ENCODE data around the gene EHBP1L1. TPM values are rescaled to one million over a fixed set of nuclear protein-coding genes. Genes with fewer than 3 reads are reported as not detected.

EHBP1L1 gene
- total RNA-seq, 2 donors from 2014 or later = 190 to 223 TPM

GRCh38 chr11:65573391-65574079 lies 2.3 kb upstream of the EHBP1L1 start:
- intact Hi-C loops (cut with DNase I) = no loop called here
- DNase-seq (ENCODE audit: low spot score) = no peak

- intact Hi-C loops (cut with DNase I) = no loop called here
- peak; percentile 98 for DNase-seq (ENCODE audit: low spot score)
Measured at GRCh38 chr11:65574109-65574810, 1.6 kb upstream of the EHBP1L1 start.

GRCh38 chr11:65574811-65575567 lies 864 bp upstream of the EHBP1L1 start:
- intact Hi-C loops (cut with DNase I) = loop anchor here in 1 of 2 donors (5.0 kb wide), 1 partner anchor 37 kb away; the partner anchor contains the start of gene MAP3K11
- DNase-seq (ENCODE audit: low spot score) = peak; percentile 82

DNA sequence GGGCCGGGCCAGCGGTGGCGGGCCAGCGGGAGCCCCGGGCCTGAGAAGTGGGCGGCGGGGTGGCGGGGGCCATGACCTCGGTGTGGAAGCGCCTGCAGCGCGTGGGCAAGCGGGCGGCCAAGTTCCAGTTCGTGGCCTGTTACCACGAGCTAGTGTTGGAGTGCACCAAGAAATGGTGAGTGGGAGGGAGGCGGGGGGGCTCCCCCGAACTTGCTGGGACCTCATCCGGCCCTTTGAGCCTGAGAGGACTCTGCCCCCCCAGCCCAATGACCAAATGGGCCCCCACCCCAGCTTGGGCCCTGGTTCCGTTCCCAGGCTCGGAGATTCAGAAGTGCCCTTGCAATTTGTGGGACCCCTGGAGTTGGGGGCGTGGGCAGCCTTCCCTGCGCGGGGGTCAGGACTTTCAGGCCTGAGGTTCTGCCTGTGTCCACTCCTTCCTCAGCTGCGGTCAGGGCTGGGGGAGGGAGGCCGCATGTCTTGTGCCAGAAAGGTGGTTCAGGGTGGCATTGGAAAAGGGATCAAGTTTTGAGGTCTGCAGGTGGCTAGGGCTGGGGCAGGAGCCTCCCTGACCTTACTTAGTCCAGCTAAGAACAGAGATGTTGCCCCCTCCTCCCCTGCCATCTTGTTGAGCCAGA lies 496 bp downstream of the EHBP1L1 start:
- DNase-seq (ENCODE audit: low spot score) = peak; percentile 86
- intact Hi-C loops (cut with DNase I) = loop anchor here in 1 of 2 donors (5.0 kb wide), 1 partner anchor 36 kb away; the partner anchor contains the start of gene MAP3K11

DNA sequence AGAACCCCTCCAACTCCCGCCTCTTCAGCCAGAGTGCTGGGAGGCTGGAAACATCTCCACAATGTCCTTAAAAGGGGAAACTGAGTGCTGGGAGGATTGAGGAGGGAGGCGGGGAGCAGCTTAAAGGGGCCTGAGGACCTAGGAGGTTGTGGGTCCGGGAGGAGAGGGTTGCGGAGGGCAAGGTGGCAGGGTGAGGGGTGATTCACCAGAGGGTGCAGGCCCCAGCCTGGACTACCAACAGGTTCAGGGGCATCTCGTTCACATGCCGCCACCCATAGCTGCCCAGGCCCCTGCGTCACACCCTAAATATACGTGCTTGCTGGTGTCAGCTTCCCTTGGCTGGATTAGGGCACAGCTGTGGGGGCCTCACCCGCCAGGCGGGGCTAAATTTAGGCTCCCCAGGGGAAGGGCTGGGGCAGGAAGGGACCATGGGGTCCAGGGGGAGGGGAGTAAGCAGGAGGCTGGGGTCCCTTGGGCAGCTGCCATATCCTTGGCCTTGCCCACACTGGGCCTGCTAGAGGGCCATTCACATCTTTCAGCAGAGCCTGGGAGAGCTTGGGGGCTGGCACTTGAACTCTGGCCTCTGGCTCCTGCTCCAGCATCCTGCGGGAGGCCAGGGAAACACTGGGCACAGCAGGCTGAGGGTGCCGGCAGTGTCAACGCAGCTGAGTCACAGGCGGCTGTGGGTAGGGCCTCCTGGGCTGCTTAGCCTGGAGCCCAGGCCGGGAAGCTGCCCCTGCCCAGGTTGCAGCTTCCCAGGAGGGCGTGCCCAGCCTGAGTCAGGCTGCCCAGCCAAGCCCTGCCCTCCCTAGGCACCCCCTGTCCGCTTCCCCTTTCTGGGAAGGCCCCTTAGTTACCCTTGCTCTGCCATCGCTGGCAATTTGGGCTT lies 1.3 kb downstream of the EHBP1L1 start:
- peak; percentile 94 for DNase-seq (ENCODE audit: low spot score)
- intact Hi-C loops (cut with DNase I) = loop anchor here in 1 of 2 donors (5.0 kb wide), 1 partner anchor 35 kb away; the partner anchor contains the start of gene MAP3K11

DNA sequence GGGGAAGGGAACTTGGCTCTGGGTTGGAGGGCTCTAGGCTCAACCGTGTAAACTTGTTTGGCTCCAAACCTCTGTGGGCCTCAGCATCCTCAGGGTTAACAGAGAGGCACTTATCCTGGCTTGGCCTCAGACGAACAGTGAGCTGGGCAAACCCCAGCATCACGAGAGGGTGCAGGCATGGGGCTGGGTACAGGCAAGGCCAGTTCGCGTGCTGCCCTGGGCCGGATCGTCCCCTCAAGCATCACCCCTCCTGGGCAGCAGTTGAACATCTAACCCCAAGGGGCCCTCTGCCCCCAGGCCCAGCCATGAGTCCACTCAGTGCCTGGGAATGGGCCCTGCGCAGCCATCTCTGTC lies 1.9 kb downstream of the EHBP1L1 start:
- intact Hi-C loops (cut with DNase I) = loop anchor here (2.0 to 5.0 kb wide), 2 partner anchors 35 to 37 kb away; partner anchors contain the start of genes MAP3K11 (in 2 of the 2) and PCNX3 (in 1 of the 2)
- peak; percentile 81 for DNase-seq (ENCODE audit: low spot score)

DNA sequence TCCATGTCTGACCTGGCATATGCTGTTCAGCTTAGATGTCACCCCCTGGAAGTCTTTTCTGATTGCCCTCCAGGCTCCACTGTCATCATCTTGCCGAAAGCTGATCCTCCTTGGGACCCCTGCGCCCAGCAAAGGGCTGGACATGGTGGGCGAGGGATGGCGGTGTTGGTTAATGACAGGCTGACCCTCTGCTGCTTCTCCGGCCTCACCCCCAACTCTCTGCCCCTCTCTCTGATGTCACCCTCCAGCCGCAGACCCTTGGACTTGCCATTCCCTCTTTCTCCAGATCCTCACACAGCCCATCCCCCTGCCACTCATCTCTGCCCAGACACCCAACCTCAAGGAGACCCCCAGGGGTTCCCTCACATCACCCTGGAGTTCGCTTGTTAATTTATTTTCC lies 2.3 kb downstream of the EHBP1L1 start:
- intact Hi-C loops (cut with DNase I) = loop anchor here (2.0 to 5.0 kb wide), 2 partner anchors 34 to 37 kb away; partner anchors contain the start of genes MAP3K11 (in 2 of the 2) and PCNX3 (in 1 of the 2)
- no peak for DNase-seq (ENCODE audit: low spot score)

DNA sequence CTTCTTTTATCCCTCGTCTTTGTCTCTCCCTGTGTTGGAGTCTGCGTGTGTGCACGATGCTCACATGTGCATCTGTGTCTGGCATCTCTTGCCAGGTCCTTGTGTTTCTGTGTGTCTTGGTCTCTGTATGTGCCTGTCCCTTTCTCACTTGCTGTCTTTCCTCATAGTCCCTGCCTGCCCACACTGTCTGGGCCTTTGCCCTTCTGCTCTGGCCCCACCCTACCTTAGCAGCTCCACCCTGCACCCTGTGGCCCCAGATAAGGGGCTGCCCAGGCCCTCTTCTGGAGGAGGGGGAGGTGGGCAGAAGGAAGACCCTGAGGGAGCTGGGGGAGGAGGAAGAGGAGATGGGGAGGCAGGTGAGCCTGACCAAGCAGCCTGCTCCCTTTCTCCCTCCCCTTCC lies 2.8 kb downstream of the EHBP1L1 start:
- DNase-seq (ENCODE audit: low spot score) = no peak
- intact Hi-C loops (cut with DNase I) = loop anchor here (2.0 to 5.0 kb wide), 2 partner anchors 34 to 36 kb away; partner anchors contain the start of genes MAP3K11 (in 2 of the 2) and PCNX3 (in 1 of the 2)

- intact Hi-C loops (cut with DNase I) = loop anchor here (2.0 to 5.0 kb wide), 2 partner anchors 33 to 36 kb away; partner anchors contain the start of genes MAP3K11 (in 2 of the 2) and PCNX3 (in 1 of the 2)
- DNase-seq (ENCODE audit: low spot score) = no peak
Measured at GRCh38 chr11:65579291-65579690, 3.4 kb downstream of the EHBP1L1 start.

- intact Hi-C loops (cut with DNase I) = no loop called here
- DNase-seq (ENCODE audit: low spot score) = no peak
Measured at GRCh38 chr11:65580031-65580692, 4.3 kb downstream of the EHBP1L1 start.

DNA sequence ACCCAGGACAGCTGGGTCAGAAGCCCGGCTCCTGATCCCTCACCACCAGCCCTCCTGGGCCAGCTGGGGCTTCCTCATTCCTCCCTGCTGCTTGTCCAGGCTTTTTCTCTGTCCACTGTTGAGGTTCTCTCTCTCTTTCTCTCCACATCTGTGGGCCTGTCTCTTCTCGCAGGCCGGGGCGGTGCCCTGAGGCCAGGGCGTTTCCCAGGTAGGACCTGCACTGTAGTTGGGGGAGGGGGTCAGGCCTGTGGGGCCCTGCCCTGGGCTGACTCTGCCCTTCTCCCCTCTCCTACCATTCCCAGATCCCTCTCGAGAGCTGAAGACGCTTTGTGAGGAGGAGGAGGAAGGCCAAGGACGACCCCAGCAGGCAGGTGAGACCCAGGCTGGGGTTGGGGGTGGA lies 4.9 kb downstream of the EHBP1L1 start:
- intact Hi-C loops (cut with DNase I) = no loop called here
- DNase-seq (ENCODE audit: low spot score) = no peak

DNA sequence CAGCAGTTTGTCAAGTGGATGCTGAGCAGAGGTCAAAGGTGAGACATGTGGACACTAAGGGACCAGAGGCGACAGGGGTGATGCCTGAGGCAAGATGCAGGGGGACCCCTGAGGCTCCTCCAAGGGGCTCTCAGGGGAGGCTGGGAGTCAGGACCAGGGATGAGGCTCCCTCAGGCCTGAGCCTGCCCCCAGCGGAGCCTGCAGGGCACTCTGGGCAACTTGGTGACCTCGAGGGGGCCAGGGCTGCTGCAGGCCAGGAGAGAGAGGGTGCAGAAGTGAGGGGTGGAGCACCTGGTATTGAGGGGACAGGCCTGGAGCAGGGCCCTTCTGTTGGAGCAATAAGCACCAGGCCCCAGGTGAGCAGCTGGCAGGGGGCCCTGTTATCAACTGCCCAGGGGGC lies 6.1 kb downstream of the EHBP1L1 start:
- intact Hi-C loops (cut with DNase I) = no loop called here
- DNase-seq (ENCODE audit: low spot score) = no peak

- no peak for DNase-seq (ENCODE audit: low spot score)
- intact Hi-C loops (cut with DNase I) = no loop called here
Measured at GRCh38 chr11:65583589-65583988, 7.7 kb downstream of the EHBP1L1 start.

GRCh38 chr11:65584106-65584505 lies 8.3 kb downstream of the EHBP1L1 start:
- DNase-seq (ENCODE audit: low spot score) = no peak
- intact Hi-C loops (cut with DNase I) = no loop called here

DNA sequence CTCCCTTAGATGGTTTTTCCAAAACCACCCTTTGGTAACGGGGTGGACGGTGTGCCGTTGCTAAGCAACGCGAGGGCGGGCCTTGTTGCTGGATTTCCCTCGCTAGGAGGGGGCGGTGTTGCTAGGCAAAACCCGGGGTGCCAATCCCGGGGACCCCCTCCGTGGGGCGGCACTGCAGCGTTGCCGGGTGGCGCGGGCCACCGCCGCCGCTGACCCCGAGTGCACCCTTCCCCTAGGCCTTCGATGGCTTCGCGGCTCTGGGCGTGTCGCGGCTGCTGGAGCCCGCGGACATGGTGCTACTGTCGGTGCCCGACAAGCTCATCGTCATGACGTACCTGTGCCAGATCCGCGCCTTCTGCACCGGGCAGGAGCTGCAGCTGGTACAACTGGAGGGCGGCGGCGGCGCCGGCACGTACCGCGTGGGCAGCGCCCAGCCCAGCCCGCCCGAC lies 8.9 kb downstream of the EHBP1L1 start:
- intact Hi-C loops (cut with DNase I) = loop anchor here in 1 of 2 donors (5.0 kb wide), 1 partner anchor 42 kb away; no protein-coding TSS in a partner anchor
- DNase-seq (ENCODE audit: low spot score) = no peak

DNA sequence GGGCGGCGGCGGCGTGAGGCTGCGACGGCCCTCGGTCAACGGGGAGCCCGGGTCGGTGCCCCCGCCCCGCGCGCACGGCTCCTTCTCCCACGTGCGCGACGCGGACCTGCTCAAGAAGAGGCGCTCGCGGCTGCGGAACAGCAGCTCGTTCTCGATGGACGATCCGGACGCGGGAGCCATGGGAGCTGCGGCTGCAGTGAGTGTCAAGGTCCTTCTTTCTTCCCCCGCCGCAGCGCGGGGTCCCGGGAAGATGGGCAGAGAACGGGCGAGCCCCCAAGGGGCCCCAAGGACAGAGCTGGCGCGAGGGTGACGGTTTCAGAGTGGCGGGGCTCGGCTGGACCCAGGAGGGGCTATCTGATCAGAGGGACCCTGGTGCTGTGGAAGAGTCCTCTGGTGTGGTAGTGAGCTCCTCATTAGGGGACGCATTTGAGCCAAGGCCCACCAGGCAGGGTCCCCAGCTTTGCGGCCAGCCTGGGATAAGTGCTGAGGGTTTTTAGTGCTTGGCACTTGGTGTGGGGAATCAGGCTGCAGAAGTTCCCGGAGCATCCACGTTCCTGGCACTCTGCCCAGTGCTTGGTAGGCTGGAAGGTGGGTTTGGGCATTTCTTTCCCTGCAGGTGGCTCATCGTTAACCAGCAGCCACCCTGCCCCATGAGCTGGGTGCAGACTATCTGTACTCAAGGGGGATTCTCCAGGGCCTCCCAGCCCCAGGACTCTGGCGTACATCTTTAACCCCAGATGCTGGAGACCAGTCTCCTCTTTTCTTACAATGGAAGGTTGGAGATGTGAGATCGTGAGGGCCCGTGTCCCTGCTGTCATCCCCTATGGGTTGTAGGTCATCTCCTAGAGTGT lies 9.8 kb downstream of the EHBP1L1 start:
- intact Hi-C loops (cut with DNase I) = loop anchor here in 1 of 2 donors (5.0 kb wide), 1 partner anchor 43 kb away; no protein-coding TSS in a partner anchor
- no peak for DNase-seq (ENCODE audit: low spot score)
